Measurements from ENCODE around the gene STXBP1. TPM values are rescaled to one million over a fixed set of nuclear protein-coding genes. Genes with fewer than 3 reads are reported as not detected.

STXBP1 gene
- total and polyA plus RNA-seq, 2 of the 13 experiments (the other 11 are each of a cell fraction or from before 2014, with no cell fraction given): 2.9 TPM

DNA sequence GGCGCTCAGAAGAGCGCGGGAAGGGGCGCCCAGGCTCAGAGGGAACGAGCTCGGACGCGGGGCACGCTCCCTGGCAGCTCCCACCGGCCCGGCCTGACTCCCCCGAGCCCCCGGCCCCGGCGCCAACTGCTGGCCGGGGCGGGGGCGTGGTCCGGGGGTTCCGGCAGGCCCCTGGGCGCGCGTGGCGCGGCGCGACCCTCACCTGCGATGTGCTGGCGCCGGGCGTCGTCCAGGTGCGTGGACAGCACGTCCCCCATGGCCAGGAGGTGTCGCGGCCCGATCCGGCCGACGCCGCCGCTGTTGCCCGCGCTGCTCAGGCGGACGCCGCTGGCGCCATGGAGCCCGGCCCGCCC lies 43.5 kb upstream of the STXBP1 start (continued):
- TF ChIP-seq, protein P1, sequence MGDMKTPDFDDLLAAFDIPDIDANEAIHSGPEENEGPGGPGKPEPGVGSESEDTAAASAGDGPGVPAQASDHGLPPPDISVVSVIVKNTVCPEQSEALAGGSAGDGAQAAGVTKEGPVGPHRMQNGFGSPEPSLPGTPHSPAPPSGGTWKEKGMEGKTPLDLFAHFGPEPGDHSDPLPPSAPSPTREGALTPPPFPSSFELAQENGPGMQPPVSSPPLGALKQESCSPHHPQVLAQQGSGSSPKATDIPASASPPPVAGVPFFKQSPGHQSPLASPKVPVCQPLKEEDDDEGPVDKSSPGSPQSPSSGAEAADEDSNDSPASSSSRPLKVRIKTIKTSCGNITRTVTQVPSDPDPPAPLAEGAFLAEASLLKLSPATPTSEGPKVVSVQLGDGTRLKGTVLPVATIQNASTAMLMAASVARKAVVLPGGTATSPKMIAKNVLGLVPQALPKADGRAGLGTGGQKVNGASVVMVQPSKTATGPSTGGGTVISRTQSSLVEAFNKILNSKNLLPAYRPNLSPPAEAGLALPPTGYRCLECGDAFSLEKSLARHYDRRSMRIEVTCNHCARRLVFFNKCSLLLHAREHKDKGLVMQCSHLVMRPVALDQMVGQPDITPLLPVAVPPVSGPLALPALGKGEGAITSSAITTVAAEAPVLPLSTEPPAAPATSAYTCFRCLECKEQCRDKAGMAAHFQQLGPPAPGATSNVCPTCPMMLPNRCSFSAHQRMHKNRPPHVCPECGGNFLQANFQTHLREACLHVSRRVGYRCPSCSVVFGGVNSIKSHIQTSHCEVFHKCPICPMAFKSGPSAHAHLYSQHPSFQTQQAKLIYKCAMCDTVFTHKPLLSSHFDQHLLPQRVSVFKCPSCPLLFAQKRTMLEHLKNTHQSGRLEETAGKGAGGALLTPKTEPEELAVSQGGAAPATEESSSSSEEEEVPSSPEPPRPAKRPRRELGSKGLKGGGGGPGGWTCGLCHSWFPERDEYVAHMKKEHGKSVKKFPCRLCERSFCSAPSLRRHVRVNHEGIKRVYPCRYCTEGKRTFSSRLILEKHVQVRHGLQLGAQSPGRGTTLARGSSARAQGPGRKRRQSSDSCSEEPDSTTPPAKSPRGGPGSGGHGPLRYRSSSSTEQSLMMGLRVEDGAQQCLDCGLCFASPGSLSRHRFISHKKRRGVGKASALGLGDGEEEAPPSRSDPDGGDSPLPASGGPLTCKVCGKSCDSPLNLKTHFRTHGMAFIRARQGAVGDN (CRISPR knock-in tag; IDR thresholded peaks at IDR 0.05): no peak
- TF ChIP-seq ZNF564 (CRISPR knock-in tag; IDR thresholded peaks at IDR 0.05): 0 out of 2 replicates have a peak, but pooled peaks have one; percentile 48
- TF ChIP-seq YEATS4 (CRISPR knock-in tag; IDR thresholded peaks at IDR 0.05; ENCODE audit: borderline replicate concordance): peak; percentile 8; the same call in 1 of the 2 replicates
- no peak for TF ChIP-seq PHF8 (CRISPR knock-in tag; IDR thresholded peaks at IDR 0.05)
- TF ChIP-seq ZNF792 (CRISPR knock-in tag; IDR thresholded peaks at IDR 0.05): no peak
- TF ChIP-seq IRX3 (CRISPR knock-in tag; IDR thresholded peaks at IDR 0.05; ENCODE audit: borderline replicate concordance, low read depth): 0 out of 2 replicates have a peak, but pooled peaks have one; percentile 30
- TF ChIP-seq, protein P2, sequence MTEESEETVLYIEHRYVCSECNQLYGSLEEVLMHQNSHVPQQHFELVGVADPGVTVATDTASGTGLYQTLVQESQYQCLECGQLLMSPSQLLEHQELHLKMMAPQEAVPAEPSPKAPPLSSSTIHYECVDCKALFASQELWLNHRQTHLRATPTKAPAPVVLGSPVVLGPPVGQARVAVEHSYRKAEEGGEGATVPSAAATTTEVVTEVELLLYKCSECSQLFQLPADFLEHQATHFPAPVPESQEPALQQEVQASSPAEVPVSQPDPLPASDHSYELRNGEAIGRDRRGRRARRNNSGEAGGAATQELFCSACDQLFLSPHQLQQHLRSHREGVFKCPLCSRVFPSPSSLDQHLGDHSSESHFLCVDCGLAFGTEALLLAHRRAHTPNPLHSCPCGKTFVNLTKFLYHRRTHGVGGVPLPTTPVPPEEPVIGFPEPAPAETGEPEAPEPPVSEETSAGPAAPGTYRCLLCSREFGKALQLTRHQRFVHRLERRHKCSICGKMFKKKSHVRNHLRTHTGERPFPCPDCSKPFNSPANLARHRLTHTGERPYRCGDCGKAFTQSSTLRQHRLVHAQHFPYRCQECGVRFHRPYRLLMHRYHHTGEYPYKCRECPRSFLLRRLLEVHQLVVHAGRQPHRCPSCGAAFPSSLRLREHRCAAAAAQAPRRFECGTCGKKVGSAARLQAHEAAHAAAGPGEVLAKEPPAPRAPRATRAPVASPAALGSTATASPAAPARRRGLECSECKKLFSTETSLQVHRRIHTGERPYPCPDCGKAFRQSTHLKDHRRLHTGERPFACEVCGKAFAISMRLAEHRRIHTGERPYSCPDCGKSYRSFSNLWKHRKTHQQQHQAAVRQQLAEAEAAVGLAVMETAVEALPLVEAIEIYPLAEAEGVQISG (CRISPR knock-in tag; IDR thresholded peaks at IDR 0.05): 0 out of 2 replicates have a peak, but pooled peaks have one; percentile 8
- TF ChIP-seq, protein P3, sequence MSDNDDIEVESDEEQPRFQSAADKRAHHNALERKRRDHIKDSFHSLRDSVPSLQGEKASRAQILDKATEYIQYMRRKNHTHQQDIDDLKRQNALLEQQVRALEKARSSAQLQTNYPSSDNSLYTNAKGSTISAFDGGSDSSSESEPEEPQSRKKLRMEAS (IDR thresholded peaks at IDR 0.05): peak; percentile 44
- no peak for TF ChIP-seq ZNF891 (CRISPR knock-in tag; IDR thresholded peaks at IDR 0.05)
- TF ChIP-seq TCF7L2 (IDR thresholded peaks at IDR 0.05; ENCODE audit: low read depth, low read length): no peak
- TF ChIP-seq, protein P4, sequence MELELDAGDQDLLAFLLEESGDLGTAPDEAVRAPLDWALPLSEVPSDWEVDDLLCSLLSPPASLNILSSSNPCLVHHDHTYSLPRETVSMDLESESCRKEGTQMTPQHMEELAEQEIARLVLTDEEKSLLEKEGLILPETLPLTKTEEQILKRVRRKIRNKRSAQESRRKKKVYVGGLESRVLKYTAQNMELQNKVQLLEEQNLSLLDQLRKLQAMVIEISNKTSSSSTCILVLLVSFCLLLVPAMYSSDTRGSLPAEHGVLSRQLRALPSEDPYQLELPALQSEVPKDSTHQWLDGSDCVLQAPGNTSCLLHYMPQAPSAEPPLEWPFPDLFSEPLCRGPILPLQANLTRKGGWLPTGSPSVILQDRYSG (CRISPR knock-in tag; IDR thresholded peaks at IDR 0.05): peak; percentile 49; the same call in 1 of the 2 replicates
- TF ChIP-seq, protein P5, sequence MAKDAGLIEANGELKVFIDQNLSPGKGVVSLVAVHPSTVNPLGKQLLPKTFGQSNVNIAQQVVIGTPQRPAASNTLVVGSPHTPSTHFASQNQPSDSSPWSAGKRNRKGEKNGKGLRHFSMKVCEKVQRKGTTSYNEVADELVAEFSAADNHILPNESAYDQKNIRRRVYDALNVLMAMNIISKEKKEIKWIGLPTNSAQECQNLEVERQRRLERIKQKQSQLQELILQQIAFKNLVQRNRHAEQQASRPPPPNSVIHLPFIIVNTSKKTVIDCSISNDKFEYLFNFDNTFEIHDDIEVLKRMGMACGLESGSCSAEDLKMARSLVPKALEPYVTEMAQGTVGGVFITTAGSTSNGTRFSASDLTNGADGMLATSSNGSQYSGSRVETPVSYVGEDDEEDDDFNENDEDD (CRISPR knock-in tag; IDR thresholded peaks at IDR 0.05; ENCODE audit: borderline replicate concordance): no peak
- no peak for TF ChIP-seq ONECUT2 (CRISPR knock-in tag; IDR thresholded peaks at IDR 0.05)
- TF ChIP-seq, protein P6, sequence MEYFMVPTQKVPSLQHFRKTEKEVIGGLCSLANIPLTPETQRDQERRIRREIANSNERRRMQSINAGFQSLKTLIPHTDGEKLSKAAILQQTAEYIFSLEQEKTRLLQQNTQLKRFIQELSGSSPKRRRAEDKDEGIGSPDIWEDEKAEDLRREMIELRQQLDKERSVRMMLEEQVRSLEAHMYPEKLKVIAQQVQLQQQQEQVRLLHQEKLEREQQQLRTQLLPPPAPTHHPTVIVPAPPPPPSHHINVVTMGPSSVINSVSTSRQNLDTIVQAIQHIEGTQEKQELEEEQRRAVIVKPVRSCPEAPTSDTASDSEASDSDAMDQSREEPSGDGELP (IDR thresholded peaks at IDR 0.05; ENCODE audit: borderline replicate concordance, low read depth): no peak
- no peak for TF ChIP-seq MTF1 (CRISPR knock-in tag; IDR thresholded peaks at IDR 0.05)
- no peak for TF ChIP-seq NR2F1 (CRISPR knock-in tag; IDR thresholded peaks at IDR 0.05)
- no peak for TF ChIP-seq PITX1 (CRISPR knock-in tag; IDR thresholded peaks at IDR 0.05)
- TF ChIP-seq REL (CRISPR knock-in tag; conservative IDR thresholded peaks at IDR 0.05): no peak
- TF ChIP-seq NFIC (IDR thresholded peaks at IDR 0.05; ENCODE audit: low read length): no peak
- no peak for TF ChIP-seq FOXC1 (CRISPR knock-in tag; IDR thresholded peaks at IDR 0.05; ENCODE audit: borderline replicate concordance)
- no peak for TF ChIP-seq POLR2G (IDR thresholded peaks at IDR 0.05; ENCODE audit: low read depth, low read length)

Measured in HepG2 (cell line).